ENCODE results near the gene MZB1.

MZB1 gene

DNA sequence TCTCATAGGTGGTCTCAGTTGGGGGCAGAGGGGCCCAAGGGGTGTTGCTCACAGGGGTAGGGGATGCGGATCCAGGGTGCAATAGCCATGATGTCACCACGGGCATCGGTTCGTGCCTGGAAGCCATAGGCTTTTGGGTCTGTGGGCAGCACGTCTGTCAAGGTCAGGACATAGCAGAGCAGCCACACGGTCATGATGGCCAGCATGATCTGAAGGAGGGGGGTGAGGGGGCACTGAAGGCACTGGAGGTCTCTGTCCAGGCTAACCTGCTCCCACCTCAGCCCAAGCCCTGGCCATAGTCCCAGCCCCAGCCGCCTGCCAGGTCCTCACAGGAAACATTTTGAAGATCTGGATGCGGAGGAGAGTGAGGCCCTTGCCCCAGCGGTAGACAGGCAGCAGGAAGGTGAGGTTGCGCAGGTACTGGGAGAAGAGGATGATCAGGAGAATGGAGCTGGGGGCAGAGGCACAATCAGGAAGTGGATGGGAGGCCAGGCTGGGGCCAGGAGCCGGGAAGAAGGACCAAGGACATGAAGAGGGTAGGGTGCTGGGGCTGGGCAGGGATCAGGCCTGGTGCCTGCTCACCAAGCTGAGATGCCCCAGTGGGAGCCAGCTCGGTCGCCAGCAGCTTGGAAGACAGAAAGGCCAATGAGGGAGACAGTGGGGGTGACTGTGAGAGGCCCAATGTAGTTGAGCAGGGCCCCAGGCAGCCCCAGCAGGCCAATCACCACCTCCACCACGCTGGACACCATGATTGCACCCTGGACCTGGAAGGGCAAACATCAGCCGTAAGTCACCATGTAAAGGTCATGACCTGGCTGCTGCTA is 9.9 kb downstream of the MZB1 start:
- Histone ChIP-seq H3K4me1 (ENCODE audit: control insufficient read depth, insufficient read depth, low read length) (peaks cover 19% of the 10 kb centered on the region), H3K9me3 (replicated peaks; ENCODE audit: low read length) (no peaks in the 10 kb centered on the region), H3K27me3 (ENCODE audit: control insufficient read depth, insufficient read depth, low read length) (no peaks in the 10 kb centered on the region), H3K36me3 (ENCODE audit: insufficient read depth, low read length) (peaks cover 5% of the 10 kb centered on the region), H3K9ac (ENCODE audit: low read depth, low read length) (no peak overlapping the region), H3K4me3 (ENCODE audit: low read length) (no peak overlapping the region), H3K4me2 (ENCODE audit: low read length) (no peak overlapping the region)

DNA sequence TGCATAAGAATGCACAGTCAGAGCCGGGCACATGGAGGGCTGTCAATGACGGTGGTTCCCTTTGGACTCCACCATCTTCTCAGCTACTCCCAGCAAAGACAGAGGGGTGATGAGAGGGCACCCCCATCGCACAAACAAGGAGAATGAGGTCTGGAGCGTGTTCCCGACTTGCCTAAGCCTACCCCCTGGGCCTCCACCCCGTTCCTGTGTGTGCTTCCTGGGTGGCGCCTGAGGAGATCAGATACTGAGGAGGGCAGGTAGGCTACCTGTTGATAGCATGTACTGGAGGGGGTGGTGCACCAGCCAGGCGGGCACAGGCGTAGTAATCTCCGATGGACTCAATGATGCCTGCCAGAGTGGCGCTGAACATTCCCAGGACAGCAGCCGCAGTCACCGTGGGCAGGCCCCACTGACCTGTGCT is 10.8 kb downstream of the MZB1 start:
- H3K9ac ChIP-seq (ENCODE audit: low read depth, low read length), result no peak overlapping the region
- no peak overlapping the region for H3K4me3 ChIP-seq (ENCODE audit: low read length)
- H3K4me2 ChIP-seq (ENCODE audit: low read length), result no peak overlapping the region
- H3K4me1 ChIP-seq (ENCODE audit: control insufficient read depth, insufficient read depth, low read length), result peaks cover 12% of the 10 kb centered on the region
- H3K36me3 ChIP-seq (ENCODE audit: insufficient read depth, low read length), result peaks cover 9% of the 10 kb centered on the region
- no peaks in the 10 kb centered on the region for H3K9me3 ChIP-seq (replicated peaks; ENCODE audit: low read length)
- no peaks in the 10 kb centered on the region for H3K27me3 ChIP-seq (ENCODE audit: control insufficient read depth, insufficient read depth, low read length)

DNA sequence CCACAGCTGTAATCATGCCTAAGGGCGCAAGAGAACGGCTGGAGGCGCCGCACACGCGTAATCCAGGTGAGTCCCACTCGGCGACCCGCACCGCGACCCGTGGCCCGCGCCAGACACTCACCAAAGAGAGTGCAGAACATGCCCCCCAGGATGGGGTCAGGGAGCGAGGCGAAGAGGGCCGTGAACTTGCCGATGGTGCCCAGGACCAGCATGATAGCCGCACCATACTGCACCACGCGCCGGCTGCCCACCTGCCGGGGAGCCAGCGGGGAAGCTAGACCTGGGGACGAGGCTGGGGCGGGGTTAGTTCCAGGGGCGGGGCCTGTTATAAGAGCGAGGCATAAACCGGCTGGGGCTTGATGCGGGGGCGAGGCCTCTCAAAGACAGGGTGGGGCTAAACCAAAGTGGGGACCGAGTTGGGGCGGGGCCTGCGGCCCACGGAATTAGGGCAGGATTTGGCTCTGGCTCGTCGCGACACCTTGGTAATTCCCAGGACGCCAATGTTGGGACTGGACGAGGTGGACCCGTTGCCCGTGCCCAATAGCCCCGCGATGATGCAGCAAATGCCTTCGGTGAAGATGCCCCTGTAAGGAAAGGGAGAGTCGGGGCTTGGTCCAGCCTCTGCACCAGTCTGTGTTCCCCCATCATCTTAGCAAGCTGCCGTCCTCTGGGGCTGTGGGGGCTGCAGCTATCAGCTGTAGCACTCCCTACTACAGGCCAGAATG is 11.4 kb downstream of the MZB1 start:
- Histone ChIP-seq H3K36me3 (ENCODE audit: insufficient read depth, low read length) (peaks cover 9% of the 10 kb centered on the region), H3K27me3 (ENCODE audit: control insufficient read depth, insufficient read depth, low read length) (no peaks in the 10 kb centered on the region), H3K4me1 (ENCODE audit: control insufficient read depth, insufficient read depth, low read length) (peaks cover 13% of the 10 kb centered on the region), H3K4me2 (ENCODE audit: low read length) (no peak overlapping the region), H3K9me3 (replicated peaks; ENCODE audit: low read length) (no peaks in the 10 kb centered on the region), H3K4me3 (ENCODE audit: low read length) (no peak overlapping the region), H3K9ac (ENCODE audit: low read depth, low read length) (no peak overlapping the region)

DNA sequence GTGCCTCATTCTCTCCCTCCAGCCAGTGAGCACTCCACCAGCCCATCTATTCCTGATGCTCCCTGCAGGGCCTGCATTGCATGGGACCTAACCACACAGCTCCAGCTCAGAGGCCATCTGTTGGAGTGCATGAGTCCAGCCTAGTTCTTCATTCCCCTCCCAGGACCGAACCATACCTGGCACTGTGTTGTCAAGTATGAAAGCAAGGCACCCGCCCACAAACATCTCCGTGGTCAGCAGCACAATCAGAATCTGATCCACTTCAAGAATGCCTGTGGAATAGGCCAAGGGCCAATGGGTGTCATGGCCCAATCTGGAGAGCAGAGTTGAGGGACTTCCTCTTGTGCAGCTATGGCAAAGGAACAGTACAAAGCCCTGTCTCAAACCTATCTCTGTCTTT is 12.5 kb downstream of the MZB1 start:
- Histone ChIP-seq H3K4me2 (ENCODE audit: low read length) (no peak overlapping the region), H3K27me3 (ENCODE audit: control insufficient read depth, insufficient read depth, low read length) (no peaks in the 10 kb centered on the region), H3K4me1 (ENCODE audit: control insufficient read depth, insufficient read depth, low read length) (peaks cover 11% of the 10 kb centered on the region), H3K9me3 (replicated peaks; ENCODE audit: low read length) (no peaks in the 10 kb centered on the region), H3K9ac (ENCODE audit: low read depth, low read length) (no peak overlapping the region), H3K36me3 (ENCODE audit: insufficient read depth, low read length) (peaks cover 9% of the 10 kb centered on the region), H3K4me3 (ENCODE audit: low read length) (no peak overlapping the region)

DNA sequence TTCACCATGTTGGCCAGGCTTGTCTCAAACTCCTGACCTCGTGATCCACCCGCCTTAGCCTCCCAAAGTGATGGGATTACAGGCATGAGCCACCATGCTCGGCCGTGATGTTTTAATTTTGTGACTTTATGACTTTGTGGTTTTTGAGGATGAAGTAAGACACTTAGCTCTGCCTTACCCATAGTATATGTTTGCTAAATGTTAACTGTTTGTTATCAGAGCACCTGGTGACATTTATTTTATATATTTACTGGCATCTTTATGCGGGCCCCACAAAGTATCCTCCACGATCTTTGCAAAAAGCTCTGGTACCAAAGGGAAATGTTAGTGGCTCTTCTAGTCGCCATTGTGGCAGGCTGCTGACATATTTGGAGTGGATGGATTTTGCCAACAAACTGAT is 13.3 kb downstream of the MZB1 start:
- Histone ChIP-seq H3K36me3 (ENCODE audit: insufficient read depth, low read length) (peaks cover 18% of the 10 kb centered on the region), H3K4me1 (ENCODE audit: control insufficient read depth, insufficient read depth, low read length) (peaks cover 14% of the 10 kb centered on the region)

DNA sequence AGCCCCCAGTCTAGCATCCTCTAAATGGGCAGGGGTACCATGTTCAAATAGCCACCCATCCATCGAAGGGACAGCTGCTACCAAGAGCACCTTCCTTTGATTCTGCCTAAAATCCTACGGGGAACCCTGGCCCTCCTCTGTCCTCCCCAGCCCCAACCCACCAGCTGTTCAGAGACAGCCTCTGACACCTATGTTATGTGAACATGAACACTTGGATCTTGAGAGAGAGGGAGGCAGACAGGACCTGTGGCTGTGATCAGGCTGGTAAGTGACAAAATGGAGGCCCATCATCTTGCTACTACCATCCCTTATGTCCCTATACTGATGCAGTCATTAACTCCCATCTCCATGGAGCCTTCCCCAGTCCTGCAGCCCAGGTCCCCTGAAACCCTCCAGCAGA is 14.8 kb downstream of the MZB1 start:
- peaks cover 24% of the 10 kb centered on the region for H3K36me3 ChIP-seq (ENCODE audit: insufficient read depth, low read length)
- no peak overlapping the region for H3K4me2 ChIP-seq (ENCODE audit: low read length)
- no peak overlapping the region for H3K4me3 ChIP-seq (ENCODE audit: low read length)

More for the DNA sequence above, 13.3 kb downstream of the MZB1 start:
- Histone ChIP-seq H3K4me2 (ENCODE audit: low read length) (no peak overlapping the region), H3K27me3 (ENCODE audit: control insufficient read depth, insufficient read depth, low read length) (no peaks in the 10 kb centered on the region), H3K9ac (ENCODE audit: low read depth, low read length) (no peak overlapping the region), H3K4me3 (ENCODE audit: low read length) (no peak overlapping the region), H3K9me3 (replicated peaks; ENCODE audit: low read length) (no peaks in the 10 kb centered on the region)

DNA sequence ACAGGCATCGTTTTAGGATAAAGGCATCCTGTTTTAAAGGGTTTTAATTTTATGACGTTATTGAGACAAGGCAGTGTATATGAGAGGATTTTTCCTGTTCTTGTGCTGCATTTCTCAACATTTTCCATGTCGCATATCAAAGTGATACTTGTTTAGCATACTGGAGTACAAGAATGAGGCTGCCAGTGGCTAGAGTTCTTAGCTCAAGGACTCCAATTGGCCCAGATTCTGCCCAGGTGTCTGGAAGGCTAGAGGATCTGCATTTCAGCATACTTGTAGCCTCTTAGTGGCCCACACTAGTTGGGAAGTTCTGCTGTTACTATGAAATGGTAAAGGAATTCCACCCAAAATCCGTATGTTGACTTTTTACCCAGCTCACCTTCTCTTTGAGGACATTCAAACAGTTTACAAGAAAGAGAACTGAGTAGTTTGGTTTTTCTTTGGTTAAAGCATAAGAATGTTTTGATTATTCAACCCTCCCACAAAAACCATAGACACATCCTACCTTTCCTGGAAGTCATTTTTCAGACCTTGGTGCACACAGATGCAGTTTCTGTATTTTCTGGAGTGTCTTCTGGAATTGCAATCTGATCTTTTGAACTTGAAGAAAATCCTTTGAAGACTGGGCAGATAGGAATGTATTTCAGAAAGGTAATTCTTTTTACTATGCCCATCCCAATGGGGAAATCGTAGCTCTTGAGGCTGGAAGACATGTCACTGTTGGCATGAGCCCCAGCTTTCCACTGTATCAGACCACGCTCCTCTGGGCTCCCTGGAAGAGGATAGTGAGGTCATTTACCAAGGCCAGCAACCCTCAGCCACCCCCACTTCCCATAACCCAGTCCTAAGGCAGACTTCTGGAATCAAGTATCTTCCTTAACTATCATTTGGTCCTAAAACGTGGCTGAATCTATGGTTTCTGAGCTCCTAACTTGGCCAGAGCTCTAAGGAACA is 18.0 kb downstream of the MZB1 start:
- Histone ChIP-seq H3K4me2 (ENCODE audit: low read length) (no peak overlapping the region), H3K4me1 (ENCODE audit: control insufficient read depth, insufficient read depth, low read length) (peaks cover 32% of the 10 kb centered on the region), H3K9me3 (replicated peaks; ENCODE audit: low read length) (no peaks in the 10 kb centered on the region), H3K9ac (ENCODE audit: low read depth, low read length) (no peak overlapping the region), H3K4me3 (ENCODE audit: low read length) (no peak overlapping the region), H3K36me3 (ENCODE audit: insufficient read depth, low read length) (peaks cover 34% of the 10 kb centered on the region), H3K27me3 (ENCODE audit: control insufficient read depth, insufficient read depth, low read length) (no peaks in the 10 kb centered on the region)

More for the DNA sequence above, 14.8 kb downstream of the MZB1 start:
- Histone ChIP-seq H3K4me1 (ENCODE audit: control insufficient read depth, insufficient read depth, low read length) (peaks cover 16% of the 10 kb centered on the region), H3K9ac (ENCODE audit: low read depth, low read length) (no peak overlapping the region), H3K27me3 (ENCODE audit: control insufficient read depth, insufficient read depth, low read length) (no peaks in the 10 kb centered on the region), H3K9me3 (replicated peaks; ENCODE audit: low read length) (no peaks in the 10 kb centered on the region)

DNA sequence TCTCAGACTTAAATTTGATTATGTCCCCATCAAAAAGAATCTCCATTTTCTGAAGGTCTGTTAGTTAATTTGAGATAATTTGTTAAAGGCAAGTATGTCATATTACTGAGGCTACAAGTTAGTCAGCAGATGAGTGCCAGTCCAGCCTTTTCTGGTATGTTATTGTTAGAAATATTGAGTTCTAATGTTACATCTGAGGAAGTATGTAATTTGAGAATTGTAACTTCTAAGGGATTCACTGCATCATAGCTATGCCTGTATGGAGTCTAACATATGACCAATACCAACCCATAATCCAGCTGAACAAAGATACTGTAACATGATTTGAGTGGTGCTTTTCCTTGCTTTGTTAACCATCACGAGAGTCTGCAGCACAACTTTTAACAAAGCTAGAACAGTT is 20.5 kb downstream of the MZB1 start:
- Histone ChIP-seq H3K4me2 (ENCODE audit: low read length) (peak overlapping the region; percentile 56), H3K27me3 (ENCODE audit: control insufficient read depth, insufficient read depth, low read length) (no peaks in the 10 kb centered on the region), H3K9me3 (replicated peaks; ENCODE audit: low read length) (no peaks in the 10 kb centered on the region), H3K4me3 (ENCODE audit: low read length) (no peak overlapping the region), H3K36me3 (ENCODE audit: insufficient read depth, low read length) (peaks cover 47% of the 10 kb centered on the region), H3K4me1 (ENCODE audit: control insufficient read depth, insufficient read depth, low read length) (peaks cover 32% of the 10 kb centered on the region), H3K9ac (ENCODE audit: low read depth, low read length) (peak overlapping the region; percentile 57)

DNA sequence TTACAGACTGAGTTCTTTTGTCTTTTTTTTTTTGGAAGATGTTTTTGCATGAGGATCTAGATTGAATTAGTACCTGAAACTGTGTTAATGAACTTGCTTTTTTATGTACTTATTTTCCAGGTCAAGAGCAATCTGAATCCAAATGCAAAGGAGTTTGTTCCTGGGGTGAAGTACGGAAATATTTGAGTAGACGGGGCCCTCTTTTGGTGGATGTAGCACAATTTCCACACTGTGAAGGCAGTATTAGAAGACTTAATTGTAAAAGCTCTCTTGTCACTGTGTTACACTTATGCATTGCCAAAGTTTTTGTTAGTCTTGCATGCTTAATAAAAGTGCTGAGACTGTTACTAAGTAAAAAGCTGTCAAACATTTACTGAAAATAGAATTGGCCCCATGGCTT is 21.1 kb downstream of the MZB1 start:
- Histone ChIP-seq H3K27me3 (ENCODE audit: control insufficient read depth, insufficient read depth, low read length) (no peaks in the 10 kb centered on the region), H3K4me3 (ENCODE audit: low read length) (no peak overlapping the region), H3K4me2 (ENCODE audit: low read length) (peak overlapping the region; percentile 56), H3K9me3 (replicated peaks; ENCODE audit: low read length) (no peaks in the 10 kb centered on the region), H3K9ac (ENCODE audit: low read depth, low read length) (peak overlapping the region; percentile 57), H3K36me3 (ENCODE audit: insufficient read depth, low read length) (peaks cover 52% of the 10 kb centered on the region), H3K4me1 (ENCODE audit: control insufficient read depth, insufficient read depth, low read length) (peaks cover 27% of the 10 kb centered on the region)

DNA sequence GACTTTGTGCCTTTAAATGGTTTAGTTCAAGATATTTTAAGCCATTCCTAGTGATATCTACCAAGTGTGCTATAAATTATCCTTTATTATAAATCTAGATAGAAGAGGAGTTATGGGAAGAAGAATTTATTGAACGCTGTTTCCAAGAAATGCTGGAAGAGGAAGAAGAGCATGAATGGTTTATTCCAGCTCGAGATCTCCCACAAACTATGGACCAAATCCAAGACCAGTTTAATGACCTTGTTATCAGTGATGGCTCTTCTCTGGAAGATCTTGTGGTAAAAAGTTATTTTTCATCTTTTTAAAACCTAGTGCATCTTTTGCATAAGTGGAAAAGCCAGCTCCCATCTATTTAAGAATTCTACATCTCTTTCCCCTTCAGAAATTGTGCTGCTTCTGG is 25.2 kb downstream of the MZB1 start:
- Histone ChIP-seq H3K36me3 (ENCODE audit: insufficient read depth, low read length) (peaks cover 37% of the 10 kb centered on the region), H3K4me2 (ENCODE audit: low read length) (no peak overlapping the region), H3K9ac (ENCODE audit: low read depth, low read length) (no peak overlapping the region), H3K27me3 (ENCODE audit: control insufficient read depth, insufficient read depth, low read length) (no peaks in the 10 kb centered on the region), H3K4me1 (ENCODE audit: control insufficient read depth, insufficient read depth, low read length) (peaks cover 22% of the 10 kb centered on the region), H3K9me3 (replicated peaks; ENCODE audit: low read length) (no peaks in the 10 kb centered on the region), H3K4me3 (ENCODE audit: low read length) (no peak overlapping the region)

DNA sequence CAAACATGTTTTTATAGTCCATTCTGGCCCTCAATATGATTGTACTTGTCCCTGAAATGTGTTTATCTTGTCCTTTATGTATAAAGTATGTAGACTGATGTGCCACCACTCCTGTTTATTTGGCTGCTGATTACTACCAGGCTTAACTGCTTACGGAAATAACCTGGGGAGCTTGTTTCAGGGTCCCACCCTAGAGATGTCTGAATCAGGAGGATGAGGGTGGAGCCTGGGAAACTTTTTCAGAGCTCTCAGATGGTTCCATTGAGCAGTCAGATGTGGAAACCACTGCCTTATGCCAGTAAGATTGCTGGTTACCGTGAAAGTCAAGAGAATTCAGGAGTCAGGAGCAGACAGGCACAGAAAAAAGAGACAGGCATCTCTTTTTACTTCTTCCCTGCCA is 25.8 kb downstream of the MZB1 start:
- H3K4me2 ChIP-seq (ENCODE audit: low read length), result no peak overlapping the region
- no peaks in the 10 kb centered on the region for H3K27me3 ChIP-seq (ENCODE audit: control insufficient read depth, insufficient read depth, low read length)
- H3K9me3 ChIP-seq (replicated peaks; ENCODE audit: low read length), result no peaks in the 10 kb centered on the region
- peaks cover 24% of the 10 kb centered on the region for H3K4me1 ChIP-seq (ENCODE audit: control insufficient read depth, insufficient read depth, low read length)
- no peak overlapping the region for H3K9ac ChIP-seq (ENCODE audit: low read depth, low read length)
- H3K36me3 ChIP-seq (ENCODE audit: insufficient read depth, low read length), result peaks cover 37% of the 10 kb centered on the region
- H3K4me3 ChIP-seq (ENCODE audit: low read length), result no peak overlapping the region

Measured in skeletal muscle satellite cell (primary cell).